ENCODE results near the gene PLA2G4C. TPM values are rescaled to one million over a fixed set of nuclear protein-coding genes. Genes with fewer than 3 reads are reported as not detected.

The PLA2G4C gene
- total and polyA plus RNA-seq, 4 donors: 6.4 to 21.6 (median 10.2) TPM

GRCh38 chr19:48043675-48044258, 66.8 kb downstream of the PLA2G4C start, which contains the start of gene CABP5:
CABP5 (minus strand) TSS chr19:48044079; CDS start chr19:48043922, 157 bp downstream.
- TF ChIP-seq, protein P1, sequence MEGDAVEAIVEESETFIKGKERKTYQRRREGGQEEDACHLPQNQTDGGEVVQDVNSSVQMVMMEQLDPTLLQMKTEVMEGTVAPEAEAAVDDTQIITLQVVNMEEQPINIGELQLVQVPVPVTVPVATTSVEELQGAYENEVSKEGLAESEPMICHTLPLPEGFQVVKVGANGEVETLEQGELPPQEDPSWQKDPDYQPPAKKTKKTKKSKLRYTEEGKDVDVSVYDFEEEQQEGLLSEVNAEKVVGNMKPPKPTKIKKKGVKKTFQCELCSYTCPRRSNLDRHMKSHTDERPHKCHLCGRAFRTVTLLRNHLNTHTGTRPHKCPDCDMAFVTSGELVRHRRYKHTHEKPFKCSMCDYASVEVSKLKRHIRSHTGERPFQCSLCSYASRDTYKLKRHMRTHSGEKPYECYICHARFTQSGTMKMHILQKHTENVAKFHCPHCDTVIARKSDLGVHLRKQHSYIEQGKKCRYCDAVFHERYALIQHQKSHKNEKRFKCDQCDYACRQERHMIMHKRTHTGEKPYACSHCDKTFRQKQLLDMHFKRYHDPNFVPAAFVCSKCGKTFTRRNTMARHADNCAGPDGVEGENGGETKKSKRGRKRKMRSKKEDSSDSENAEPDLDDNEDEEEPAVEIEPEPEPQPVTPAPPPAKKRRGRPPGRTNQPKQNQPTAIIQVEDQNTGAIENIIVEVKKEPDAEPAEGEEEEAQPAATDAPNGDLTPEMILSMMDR (IDR thresholded peaks at IDR 0.05; ENCODE audit: control extremely low read depth, extremely low read depth): no peak
- Histone ChIP-seq H3K4me1 (ENCODE audit: control insufficient read depth in 5 of 5, insufficient read depth in 5 of 5, low read length in 5 of 5) (no peaks in the 10 kb centered on the region), H3K9ac (ENCODE audit: insufficient read depth in 1 of 2, low read length in 2 of 2) (no peak within 1 kb of the TSS), H3K27me3 (ENCODE audit: control insufficient read depth in 3 of 3, insufficient read depth in 3 of 3, low read length in 2 of 3) (peaks cover 0 to 3% (median 0%) of the 10 kb centered on the region in 3 donors), H3K36me3 (ENCODE audit: control insufficient read depth in 4 of 4, insufficient read depth in 4 of 4, low read length in 4 of 4) (peaks cover 0 to 4% (median 2%) of the 10 kb centered on the region in 4 donors), H3K4me3 (no peak within 1 kb of the TSS), H3K9me3 (ENCODE audit: control insufficient read depth in 4 of 4, insufficient read depth in 3 of 4, low read length in 3 of 4) (no peaks in the 10 kb centered on the region), H3K27ac (ENCODE audit: low read depth in 1 of 2, low read length in 1 of 2) (no peak within 1 kb of the TSS)
- WGBS, 2 donors: 80 to 82% methylated on average over 10 of the region's 10 CpGs
- DNase-seq: no peak
- no peak for ATAC-seq (ENCODE audit: insufficient read depth, low FRiP score)

DNA sequence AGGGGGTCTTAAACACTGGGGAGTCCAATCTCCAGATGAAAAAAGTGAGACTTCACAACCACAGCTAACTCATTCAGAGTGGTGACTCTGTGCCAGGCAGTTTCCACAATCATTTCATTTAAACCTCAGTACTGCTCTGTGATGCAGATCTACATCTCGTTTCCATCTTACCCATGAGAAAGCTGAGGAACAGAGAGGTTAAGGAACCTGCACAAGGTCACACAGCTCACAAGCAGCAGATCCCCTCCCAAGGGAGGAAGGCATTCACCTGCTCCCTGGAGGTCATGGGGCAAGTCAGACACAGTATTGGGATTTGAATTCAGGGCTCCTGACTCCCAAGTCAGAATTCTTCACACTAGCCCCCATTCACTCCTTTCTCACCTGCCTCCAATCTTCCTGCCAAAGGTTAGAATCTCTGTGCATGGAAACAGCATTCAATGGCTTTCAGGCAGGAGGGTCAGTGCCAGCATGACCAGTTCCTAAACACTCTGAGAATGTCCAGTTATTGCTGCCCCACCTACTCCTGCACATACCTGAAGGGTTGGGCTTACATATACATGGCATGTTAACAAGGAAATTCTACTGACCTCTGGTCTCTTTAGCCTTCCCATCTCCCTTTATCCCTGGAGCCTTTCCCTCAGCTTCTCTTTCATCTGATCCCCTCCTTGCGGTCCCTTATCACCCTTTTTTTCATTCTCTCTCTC, 68.6 kb downstream of the PLA2G4C start:
- TF ChIP-seq, protein P1 (IDR thresholded peaks at IDR 0.05; ENCODE audit: control extremely low read depth, extremely low read depth): no peak
- Histone ChIP-seq H3K9me3 (ENCODE audit: control insufficient read depth in 4 of 4, insufficient read depth in 3 of 4, low read length in 3 of 4) (peaks cover 0 to under 1% (median 0%) of the 10 kb centered on the region in 4 donors), H3K4me3 (no peak overlapping the region), H3K4me1 (ENCODE audit: control insufficient read depth in 5 of 5, insufficient read depth in 5 of 5, low read length in 5 of 5) (no peaks in the 10 kb centered on the region), H3K27ac (ENCODE audit: low read depth in 1 of 2, low read length in 1 of 2) (no peak overlapping the region), H3K27me3 (ENCODE audit: control insufficient read depth in 3 of 3, insufficient read depth in 3 of 3, low read length in 2 of 3) (peaks cover 0 to 3% (median 0%) of the 10 kb centered on the region in 3 donors), H3K9ac (ENCODE audit: insufficient read depth in 1 of 2, low read length in 2 of 2) (no peak overlapping the region), H3K36me3 (ENCODE audit: control insufficient read depth in 4 of 4, insufficient read depth in 4 of 4, low read length in 4 of 4) (no peaks in the 10 kb centered on the region)
- ATAC-seq (ENCODE audit: insufficient read depth, low FRiP score) (no peak), DNase-seq (no peak)
- 59 to 76% methylated on average over 2 of the region's 2 CpGs for WGBS, 2 donors

DNA sequence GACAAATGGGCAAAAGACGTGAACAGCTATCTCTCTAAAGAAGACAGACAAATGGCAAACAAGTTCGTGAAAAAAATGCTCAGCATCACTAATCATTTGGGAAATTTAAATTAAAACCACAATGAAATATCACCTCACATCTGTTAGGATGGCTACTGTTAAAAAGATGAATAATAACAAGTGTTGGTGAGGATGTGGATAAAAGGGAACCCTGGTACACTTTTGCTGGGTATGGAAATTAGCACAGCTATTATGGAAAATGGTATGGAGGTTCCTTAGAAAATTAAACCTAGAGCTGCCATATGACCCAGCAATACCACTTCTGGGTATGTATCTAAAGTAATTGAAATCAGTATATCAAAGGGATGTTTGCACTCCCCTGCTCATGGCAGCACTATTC, 73.9 kb downstream of the PLA2G4C start:
- Histone ChIP-seq H3K9ac (ENCODE audit: insufficient read depth in 1 of 2, low read length in 2 of 2) (no peak overlapping the region), H3K4me3 (no peak overlapping the region), H3K9me3 (ENCODE audit: control insufficient read depth in 4 of 4, insufficient read depth in 3 of 4, low read length in 3 of 4) (peaks cover 0 to 5% (median 2%) of the 10 kb centered on the region in 4 donors), H3K4me1 (ENCODE audit: control insufficient read depth in 5 of 5, insufficient read depth in 5 of 5, low read length in 5 of 5) (no peaks in the 10 kb centered on the region), H3K27ac (ENCODE audit: low read depth in 1 of 2, low read length in 1 of 2) (no peak overlapping the region), H3K36me3 (ENCODE audit: control insufficient read depth in 4 of 4, insufficient read depth in 4 of 4, low read length in 4 of 4) (no peaks in the 10 kb centered on the region), H3K27me3 (ENCODE audit: control insufficient read depth in 3 of 3, insufficient read depth in 3 of 3, low read length in 2 of 3) (peaks cover 0 to 3% (median 0%) of the 10 kb centered on the region in 3 donors)
- 93 to 94% methylated on average over 2 of the region's 2 CpGs for WGBS, 2 donors
- DNase-seq (no peak), ATAC-seq (ENCODE audit: insufficient read depth, low FRiP score) (no peak)
- TF ChIP-seq, protein P1 (IDR thresholded peaks at IDR 0.05; ENCODE audit: control extremely low read depth, extremely low read depth): no peak
